Natural killer cell (primary cell): ENCODE data around the gene KCNK1. TPM values are rescaled to one million over a fixed set of nuclear protein-coding genes. Genes with fewer than 3 reads are reported as not detected.

Experiments used
- ATAC-seq, 3 donors: fragments of 150-1000 bp in 2 of 3; fragments of 200-7000 bp in 1 of 3; cut with Tn5 transposase; 1 replicate in 1 of 3; 2 replicates in 2 of 3; pipeline ENCODE4 v1.10.0; 2021; ENCODE audit warnings: mild to moderate bottlenecking in 2 of 3, moderate library complexity in 2 of 3
- DNase-seq, 2 donors: peaks; one replicate each; pipeline versions ENCODE4 v3.0.0 to v3.0.0-alpha.2; 2013 to 2021; ENCODE audit warnings: mixed read lengths in 1 of 2
- H3K27ac ChIP-seq: one replicate; pipeline ENCODE4 v1.5.1; 2013; ENCODE audit warnings: mild to moderate bottlenecking, low read length
- H3K27me3 ChIP-seq: one replicate; pipeline ENCODE4 v1.6.1; 2013; ENCODE audit warnings: low read length; ENCODE audit not compliant: control insufficient read depth, insufficient read depth
- H3K36me3 ChIP-seq: one replicate; pipeline ENCODE4 v1.6.1; 2013; ENCODE audit warnings: low read length; ENCODE audit not compliant: control insufficient read depth, insufficient read depth
- H3K4me1 ChIP-seq: one replicate; pipeline ENCODE4 v1.6.1; 2013; ENCODE audit warnings: low read length; ENCODE audit not compliant: control insufficient read depth, insufficient read depth
- H3K4me3 ChIP-seq: one replicate; pipeline ENCODE4 v1.5.1; 2013; ENCODE audit warnings: low read length
- H3K9me3 ChIP-seq: one replicate; pipeline ENCODE4 v1.6.1; 2013; ENCODE audit warnings: low read length; ENCODE audit not compliant: control insufficient read depth, insufficient read depth
- H3K27ac Mint-ChIP-seq, 2 donors: one replicate each; pipeline ENCODE4 v1.8.0; 2022; ENCODE audit warnings: mild to moderate bottlenecking in 2 of 2, mixed read lengths in 2 of 2, moderate library complexity in 1 of 2
- H3K27me3 Mint-ChIP-seq, 2 donors: one replicate each; pipeline ENCODE4 v1.8.0; 2022; ENCODE audit warnings: low read depth in 2 of 2, mixed read lengths in 2 of 2
- H3K36me3 Mint-ChIP-seq: one replicate; pipeline ENCODE4 v1.8.0; 2022; ENCODE audit warnings: mixed read lengths
- H3K4me1 Mint-ChIP-seq, 2 donors: one replicate each; pipeline ENCODE4 v1.8.0; 2022; ENCODE audit warnings: mixed read lengths in 2 of 2
- H3K4me3 Mint-ChIP-seq: one replicate; pipeline ENCODE4 v1.8.0; 2022; ENCODE audit warnings: mild to moderate bottlenecking, moderate library complexity, mixed read lengths
- H3K9me3 Mint-ChIP-seq, 2 donors: one replicate each; pipeline ENCODE4 v1.8.0; 2022; ENCODE audit warnings: mixed read lengths in 2 of 2
- CTCF ChIP-seq: fragments of 200-600 bp; IDR thresholded peaks from one replicate; pipeline ENCODE4 v1.8.0; 2022; ENCODE audit warnings: antibody characterized with exemption
- WGBS: methylation state at CpG from one replicate; pipeline ENCODE4 v1.1.7; 2013; ENCODE audit warnings: missing lambda C conversion rate; ENCODE audit not compliant: insufficient coverage; 5-methylcytosine and 5-hydroxymethylcytosine counted together
- intact Hi-C: fragments of 100-400 bp; cut with micrococcal nuclease; formaldehyde crosslinking; loops from one replicate; pipeline ENCODE4 v1.14.2; 2022
- total RNA-seq, 4 donors: library from RNA; stranded (reverse); fragments of 120-200 nt in 1 of 4; gene quantifications; one replicate each; pipeline versions ENCODE4 v1.2.3 to v1.2.4, GENCODE V29; 2013 to 2022

The KCNK1 gene
- total RNA-seq, 3 donors from 2014 or later (not counting 1 experiment from before 2014, with no cell fraction given), result 0.16 TPM; not detected in 2

GRCh38 chr1:233689748-233690254 is 75.9 kb downstream of the KCNK1 start:
- no peaks in the 10 kb centered on the region for H3K36me3 ChIP-seq
- no peaks in the 10 kb centered on the region for H3K27me3 ChIP-seq
- H3K4me3 Mint-ChIP-seq, result no peak overlapping the region

DNA sequence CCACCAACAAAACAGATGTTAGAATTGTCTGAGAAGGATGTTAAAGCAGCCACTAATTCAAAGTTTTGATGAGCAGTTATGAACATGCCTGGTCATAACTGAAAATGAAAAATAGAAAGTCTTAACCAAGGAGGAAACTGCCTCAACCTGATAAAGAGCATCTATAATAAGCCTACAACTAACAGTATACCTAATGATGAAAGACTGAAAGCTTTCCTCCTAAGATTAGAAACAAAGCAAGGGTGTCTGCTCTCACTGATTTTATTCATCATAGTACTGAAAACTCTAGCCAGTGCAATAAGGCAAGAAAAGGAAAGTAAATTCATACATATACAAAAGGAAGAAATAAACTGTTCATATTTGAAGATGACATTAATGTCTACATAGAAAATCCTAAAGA is 82.0 kb downstream of the KCNK1 start:
- H3K27me3 Mint-ChIP-seq, result no peaks in the 10 kb centered on the region
- Histone ChIP-seq H3K9me3 (no peaks in the 10 kb centered on the region), H3K36me3 (no peaks in the 10 kb centered on the region), H3K4me1 (no peaks in the 10 kb centered on the region), H3K4me3 (no peak overlapping the region), H3K27me3 (no peaks in the 10 kb centered on the region), H3K27ac (no peak overlapping the region)
- H3K9me3 Mint-ChIP-seq, result peaks cover 0 to 5% of the 10 kb centered on the region in 2 donors
- TF ChIP-seq CTCF, result no peak
- ATAC-seq, result no peak
- no peaks in the 10 kb centered on the region for H3K36me3 Mint-ChIP-seq
- H3K27ac Mint-ChIP-seq, result no peak overlapping the region
- no peak overlapping the region for H3K4me3 Mint-ChIP-seq
- intact Hi-C loops, result no loop called here
- no peaks in the 10 kb centered on the region for H3K4me1 Mint-ChIP-seq
- DNase-seq, result no peak

More at GRCh38 chr1:233689748-233690254, 75.9 kb downstream of the KCNK1 start:
- no peak overlapping the region for H3K27ac ChIP-seq
- Mint-ChIP-seq H3K36me3 (no peaks in the 10 kb centered on the region), H3K27ac (no peak overlapping the region), H3K9me3 (peaks cover 0 to 5% of the 10 kb centered on the region in 2 donors), H3K4me1 (no peaks in the 10 kb centered on the region), H3K27me3 (no peaks in the 10 kb centered on the region)
- DNase-seq (no peak), ATAC-seq (no peak)
- WGBS, result 88% methylated on average over 3 of the region's 3 CpGs
- no peak overlapping the region for H3K4me3 ChIP-seq
- no peaks in the 10 kb centered on the region for H3K4me1 ChIP-seq
- H3K9me3 ChIP-seq, result no peaks in the 10 kb centered on the region
- intact Hi-C loops, result no loop called here
- no peak for TF ChIP-seq CTCF

DNA sequence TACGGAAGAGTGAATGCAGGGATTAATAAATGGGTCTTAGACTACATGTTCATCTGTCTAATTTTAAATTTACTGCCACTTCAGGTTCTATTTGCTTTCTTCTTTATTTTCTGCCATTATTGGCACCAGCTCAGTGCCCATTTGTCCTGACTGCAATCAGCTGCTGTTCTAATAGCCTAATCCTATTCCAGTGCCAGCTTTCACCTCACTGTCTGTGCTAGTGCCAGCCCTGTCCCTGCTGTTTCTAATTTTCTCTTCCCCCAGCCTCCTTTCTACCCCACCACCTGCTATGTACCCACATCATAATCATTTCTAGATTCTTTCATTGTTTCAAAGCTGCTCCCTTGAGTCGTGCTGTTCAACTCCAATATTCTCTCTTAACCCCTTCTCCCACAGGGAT is 86.4 kb downstream of the KCNK1 start:
- intact Hi-C loops, result no loop called here
- Histone ChIP-seq H3K36me3 (no peaks in the 10 kb centered on the region), H3K27ac (no peak overlapping the region), H3K27me3 (no peaks in the 10 kb centered on the region), H3K4me3 (no peak overlapping the region), H3K4me1 (no peaks in the 10 kb centered on the region), H3K9me3 (no peaks in the 10 kb centered on the region)
- 89% methylated on average over 2 of the region's 2 CpGs for WGBS
- Mint-ChIP-seq H3K27me3 (no peaks in the 10 kb centered on the region), H3K27ac (no peak overlapping the region), H3K9me3 (peaks cover 0 to 5% of the 10 kb centered on the region in 2 donors), H3K4me3 (no peak overlapping the region), H3K36me3 (no peaks in the 10 kb centered on the region), H3K4me1 (no peaks in the 10 kb centered on the region)
- ATAC-seq, result no peak
- DNase-seq, result no peak
- TF ChIP-seq CTCF, result no peak

GRCh38 chr1:233704170-233704897 is 90.4 kb downstream of the KCNK1 start:
- H3K27me3 ChIP-seq, result no peaks in the 10 kb centered on the region
- no peaks in the 10 kb centered on the region for H3K4me1 ChIP-seq
- Mint-ChIP-seq H3K4me3 (no peak overlapping the region), H3K36me3 (no peaks in the 10 kb centered on the region), H3K27me3 (no peaks in the 10 kb centered on the region), H3K4me1 (no peaks in the 10 kb centered on the region), H3K27ac (no peak overlapping the region), H3K9me3 (no peaks in the 10 kb centered on the region)
- H3K4me3 ChIP-seq, result no peak overlapping the region
- no peak for TF ChIP-seq CTCF
- DNase-seq, result no peak
- H3K9me3 ChIP-seq, result no peaks in the 10 kb centered on the region
- 74% methylated on average over 6 of the region's 6 CpGs for WGBS
- intact Hi-C loops, result no loop called here
- no peaks in the 10 kb centered on the region for H3K36me3 ChIP-seq
- H3K27ac ChIP-seq, result no peak overlapping the region
- ATAC-seq, result no peak
